GF-D8 (cell line): ENCODE data around the gene DEGS2.

Experiments used
- DNase-seq: peaks from one replicate; lab custom pipeline; 2025; lab: John Stamatoyannopoulos, UW

DEGS2 gene

DNA sequence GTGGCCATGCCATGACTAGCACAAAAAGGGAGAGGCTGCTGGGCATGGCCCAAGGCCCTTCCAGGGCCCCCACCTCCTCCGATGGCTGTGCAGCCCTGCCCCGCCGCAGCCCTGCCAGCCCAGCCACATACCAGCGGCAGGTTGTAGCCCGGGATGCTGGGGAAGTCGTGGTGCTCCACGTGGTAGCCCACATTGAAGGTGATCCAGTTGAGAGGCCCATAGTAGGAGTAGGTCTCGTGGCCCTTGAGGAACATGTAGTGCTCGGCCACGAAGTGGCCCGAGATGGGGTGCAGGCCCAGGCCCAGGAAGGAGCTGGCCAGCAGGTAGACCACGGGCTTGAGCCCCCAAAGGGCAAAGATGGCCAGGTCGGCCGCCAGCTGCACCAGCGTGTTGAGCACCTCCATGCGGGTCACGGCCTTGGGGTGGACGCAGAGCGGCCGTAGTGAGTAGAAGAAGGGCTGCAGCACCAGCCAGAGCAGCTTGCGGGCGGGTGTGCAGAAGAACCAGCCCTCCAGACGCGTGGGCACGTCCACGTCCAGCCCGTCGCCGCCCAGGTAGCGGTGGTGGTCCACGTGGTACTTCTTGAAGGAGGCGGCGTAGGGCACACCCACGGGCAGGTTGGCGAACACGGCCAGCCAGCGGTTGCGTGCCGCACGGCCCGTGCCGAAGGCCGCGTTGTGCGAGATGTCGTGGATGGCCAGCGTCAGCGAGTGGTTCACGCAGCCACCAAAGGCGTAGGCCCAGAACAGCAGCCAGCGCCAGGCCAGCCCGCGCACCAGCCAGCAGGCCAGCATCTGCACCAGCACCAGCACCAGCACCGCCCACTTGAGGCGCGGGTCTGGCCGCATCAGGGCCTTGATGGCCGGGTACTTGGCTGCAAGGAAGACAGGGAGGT is 10.4 kb downstream of the DEGS2 start:
- no peak for DNase-seq

DNA sequence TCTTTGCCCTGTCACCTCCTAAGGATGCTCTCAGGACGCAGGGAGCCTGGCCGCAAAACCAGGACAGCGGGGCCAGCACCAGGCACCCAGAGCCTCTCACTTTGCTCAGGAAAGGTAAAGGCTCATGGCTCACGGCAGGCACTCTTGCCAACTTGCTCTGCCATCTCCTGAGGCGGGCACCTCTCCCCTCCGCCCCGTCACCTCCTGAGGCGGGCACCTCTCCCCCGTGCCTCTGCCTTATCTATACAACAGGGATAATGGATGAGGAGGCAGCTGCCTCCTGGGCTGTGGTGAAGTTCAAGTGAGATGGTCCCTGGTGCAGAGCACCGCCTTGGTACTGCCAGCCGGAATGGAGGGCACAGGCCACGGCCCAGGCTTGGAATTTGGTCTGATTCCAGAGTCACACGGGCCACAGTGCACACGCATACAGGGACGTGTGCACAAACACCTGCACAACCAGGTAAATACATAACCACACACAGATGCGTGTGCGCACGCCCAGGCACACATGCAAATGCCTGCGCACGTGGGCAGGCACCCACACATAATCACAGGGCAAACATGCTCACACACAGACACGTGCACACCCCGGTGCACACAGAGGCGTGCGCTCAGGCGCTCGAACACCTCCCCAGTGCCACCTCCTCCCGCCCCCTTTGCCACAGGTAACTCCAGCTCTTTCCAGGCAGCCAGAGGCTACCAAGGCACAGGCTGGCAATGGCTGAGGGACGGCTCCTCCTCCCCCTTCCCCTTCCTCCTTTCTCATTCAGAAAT is 11.6 kb downstream of the DEGS2 start:
- DNase-seq = no peak

DNA sequence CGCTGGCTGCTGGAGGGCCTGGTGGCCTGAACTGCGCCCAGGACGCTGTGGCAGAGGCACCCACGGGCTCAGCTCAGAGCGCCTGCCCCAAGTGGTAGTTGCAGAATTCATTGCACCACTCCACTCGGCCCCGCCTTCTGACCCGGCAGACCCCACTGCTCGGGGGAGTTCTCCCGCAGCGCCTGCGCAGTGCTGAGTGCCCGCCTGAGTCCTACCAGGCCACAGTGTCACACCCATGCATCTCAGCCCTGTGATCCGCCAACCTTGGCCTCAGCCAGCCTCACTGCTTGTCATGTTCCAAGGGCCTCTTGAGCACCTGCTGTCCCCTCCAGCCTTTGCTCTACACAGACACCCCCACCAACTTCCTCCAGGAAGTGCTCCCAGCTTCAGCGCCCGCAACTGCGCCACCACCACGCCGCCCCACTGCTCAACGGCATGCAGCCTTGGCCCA is 12.2 kb downstream of the DEGS2 start:
- DNase-seq = peak; percentile 67

DNA sequence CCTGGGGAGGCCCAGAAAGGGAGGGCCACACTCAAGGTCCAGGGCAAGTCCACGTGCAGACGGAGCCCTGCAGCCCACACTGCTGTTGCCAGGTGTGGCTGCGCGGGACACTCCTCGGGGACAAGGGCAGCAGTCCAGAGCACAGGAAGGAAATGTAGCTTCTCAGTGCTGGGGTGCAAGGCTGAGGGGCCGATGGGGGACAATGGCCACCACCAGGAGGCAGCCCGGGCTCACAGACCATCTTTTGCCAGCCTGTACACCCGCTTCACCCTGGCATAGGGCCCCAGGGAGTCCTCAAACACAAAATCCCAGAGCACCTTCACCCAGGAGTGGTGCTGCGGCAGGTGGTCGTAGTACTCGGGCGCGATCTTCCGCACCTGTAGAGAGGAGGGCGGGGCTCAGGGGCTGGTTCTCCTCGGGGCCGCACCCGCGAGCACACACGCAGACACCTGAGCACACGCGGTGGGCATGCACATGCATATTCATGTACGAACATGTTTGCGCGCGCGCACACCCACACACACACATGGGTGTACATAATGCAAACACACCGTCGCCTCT is 12.8 kb downstream of the DEGS2 start:
- no peak for DNase-seq

DNA sequence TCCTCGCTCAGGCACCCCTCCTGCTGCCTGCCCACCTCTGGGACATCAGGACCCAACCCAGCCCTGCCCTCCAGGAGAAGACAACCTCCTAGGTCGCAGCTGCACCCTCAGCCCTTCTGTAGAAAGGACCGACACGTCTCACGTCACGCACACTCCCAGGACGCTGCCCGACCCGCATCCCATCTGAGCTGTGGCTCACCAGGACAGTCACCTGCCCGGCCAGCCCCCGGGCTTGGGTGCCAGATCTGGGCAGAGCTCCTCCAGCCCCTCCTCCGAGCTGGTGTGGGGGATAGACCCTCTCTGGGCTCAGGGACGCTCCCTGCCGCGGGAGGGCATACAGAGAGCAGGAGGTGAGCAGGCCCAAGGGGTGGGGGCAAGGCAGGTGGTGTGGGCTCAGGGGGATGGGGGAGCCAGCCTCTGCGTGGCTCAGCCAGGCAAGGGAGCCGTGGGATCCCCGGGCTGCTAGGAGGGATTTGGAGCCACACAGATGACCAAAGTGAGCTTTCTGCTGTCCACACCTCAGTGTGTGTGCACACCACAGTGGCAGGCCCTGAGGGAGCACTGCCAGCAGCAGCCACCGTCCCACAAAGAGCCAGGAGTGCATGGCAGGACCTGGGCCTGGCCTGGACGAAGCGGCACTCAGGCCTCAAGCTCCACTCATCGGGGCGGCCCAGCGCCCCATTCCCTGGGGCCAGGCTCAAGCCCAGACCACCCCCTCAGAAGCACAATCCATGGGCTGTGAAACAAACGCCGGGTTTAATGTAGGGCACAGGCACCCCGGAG is 13.6 kb downstream of the DEGS2 start:
- no peak for DNase-seq

DNA sequence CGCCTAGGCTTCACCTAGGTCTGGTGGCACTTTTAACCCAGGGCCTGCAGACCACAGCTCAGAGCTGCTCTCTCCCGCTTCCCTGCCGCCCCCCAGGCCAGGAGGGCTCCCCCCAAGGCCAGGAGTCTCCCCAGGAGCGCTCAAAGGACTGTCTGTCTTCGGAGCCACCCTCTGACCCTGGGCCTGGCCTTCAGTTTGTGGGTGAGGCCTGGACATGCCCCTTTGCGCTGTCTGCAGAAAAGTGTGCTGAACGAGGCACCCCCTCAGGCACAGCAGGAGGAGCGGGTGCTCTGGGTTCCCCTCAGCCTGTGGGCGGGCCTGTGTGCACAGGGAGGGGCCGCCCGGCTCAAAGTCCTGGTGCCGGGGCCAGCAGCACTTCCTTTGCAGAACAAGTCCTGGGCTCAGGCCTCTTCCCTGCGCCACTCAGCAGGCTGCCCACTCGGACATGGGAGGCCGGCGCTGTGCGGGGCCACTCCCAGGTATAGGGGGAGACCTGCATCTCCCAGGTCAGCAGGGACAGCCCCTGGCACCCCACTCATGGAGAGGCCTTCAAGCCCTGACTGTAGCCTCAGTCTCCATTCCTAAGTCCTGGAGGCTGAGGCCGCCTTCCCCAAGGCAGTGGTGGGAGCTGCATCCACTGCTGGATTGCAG is 14.3 kb downstream of the DEGS2 start:
- no peak for DNase-seq

DNA sequence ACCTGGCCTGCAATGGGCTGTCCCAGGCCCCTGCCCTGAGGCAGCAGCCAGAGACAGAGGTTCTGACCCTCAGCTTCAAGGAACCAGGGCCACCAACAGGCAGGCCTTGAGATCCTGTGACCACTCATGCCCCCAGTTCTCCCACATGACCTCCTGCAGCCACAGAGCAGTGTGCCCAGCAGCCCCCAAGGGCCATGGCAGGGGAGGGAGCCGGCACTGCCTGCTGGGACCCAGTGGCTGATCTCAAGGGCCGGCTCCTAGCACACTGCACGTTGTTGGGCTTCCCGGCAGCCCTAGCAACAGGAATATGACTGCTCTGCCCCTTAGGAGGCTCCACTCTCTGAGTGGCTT is 14.8 kb downstream of the DEGS2 start:
- DNase-seq = no peak

DNA sequence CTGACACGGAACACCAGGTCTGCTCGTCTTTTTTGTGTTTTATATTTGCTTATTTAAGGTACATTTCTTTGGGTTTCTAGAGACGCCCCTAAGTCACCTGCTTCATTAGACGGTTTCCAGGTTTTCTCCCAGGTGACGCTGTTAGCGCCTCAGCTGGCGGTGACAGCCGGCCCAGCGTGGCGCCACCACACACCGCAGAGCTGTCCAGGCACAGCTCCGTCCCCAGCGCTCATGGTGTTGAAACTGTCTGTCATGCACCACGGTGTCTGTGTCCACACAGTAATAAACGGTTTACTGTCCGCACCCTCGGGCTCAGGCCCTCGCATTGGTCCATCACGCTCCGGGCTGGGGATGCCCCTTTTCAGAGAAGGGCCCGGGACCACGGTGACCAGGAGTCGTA is 15.5 kb downstream of the DEGS2 start:
- no peak for DNase-seq

DNA sequence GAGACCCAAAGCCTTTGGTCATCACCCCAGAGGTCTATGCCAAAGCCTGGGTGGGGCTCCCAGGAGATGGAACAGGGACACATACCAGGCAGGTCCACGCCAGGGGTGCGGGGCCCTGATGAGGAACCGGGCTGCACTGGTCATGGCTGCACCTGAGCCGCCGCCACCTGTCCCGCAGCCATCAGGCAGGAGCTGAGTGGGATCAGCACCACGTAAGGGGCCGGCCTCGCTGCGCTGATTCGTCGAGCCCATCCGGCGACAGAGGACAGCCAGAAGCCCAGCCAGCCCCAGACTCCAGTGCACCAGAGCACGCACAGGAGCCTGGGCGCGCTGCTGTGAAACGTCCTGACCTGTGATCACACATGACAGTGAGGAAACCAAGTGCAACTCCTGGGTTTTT is 15.9 kb downstream of the DEGS2 start:
- no peak for DNase-seq

DNA sequence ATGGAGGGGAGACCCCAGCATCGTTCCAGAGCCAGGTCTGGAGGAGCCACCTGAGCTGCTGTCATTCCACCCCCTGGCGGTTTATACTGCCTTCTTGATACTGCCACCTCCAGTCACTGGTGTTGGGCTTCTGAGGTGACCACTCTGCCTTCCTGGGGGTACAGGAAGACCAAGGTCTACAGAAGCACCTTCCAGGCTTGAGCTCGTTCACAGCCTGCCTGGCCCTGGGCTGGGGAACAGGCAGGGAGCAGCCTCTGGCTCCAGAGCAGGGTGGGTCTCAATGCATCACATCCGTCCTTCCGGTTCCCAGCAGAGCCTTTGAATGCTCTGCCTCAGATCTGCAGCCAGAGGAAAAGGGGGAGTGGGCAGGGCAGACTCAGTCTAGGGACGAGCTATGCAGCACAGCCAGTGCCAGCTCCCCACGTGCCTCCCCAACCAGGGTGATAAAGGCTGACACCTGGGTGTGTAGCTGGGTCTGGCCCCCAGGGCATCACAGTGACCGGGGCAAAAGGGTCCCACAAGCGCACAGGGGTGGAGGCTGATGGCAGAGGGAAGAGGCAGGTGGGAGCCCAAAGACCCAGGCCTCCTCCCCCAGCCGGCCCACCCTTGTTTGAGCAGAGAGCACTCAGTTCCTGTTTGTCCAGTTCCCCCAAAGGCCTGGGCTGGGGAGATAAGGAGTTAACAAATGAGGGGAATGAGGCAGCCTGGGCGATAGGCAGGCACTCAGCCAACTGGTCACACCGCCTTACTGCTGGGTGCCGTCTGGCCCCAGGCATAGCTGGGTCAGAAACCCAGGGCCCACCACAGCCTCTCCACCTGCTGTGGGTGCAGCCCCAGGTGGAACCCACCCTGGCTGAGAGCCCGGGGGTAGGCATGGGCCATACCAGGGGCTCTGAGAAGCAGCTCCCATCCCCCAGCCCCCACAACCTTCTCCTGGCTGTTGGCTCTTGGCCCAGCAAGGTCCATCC is 17.1 kb downstream of the DEGS2 start:
- DNase-seq = no peak

DNA sequence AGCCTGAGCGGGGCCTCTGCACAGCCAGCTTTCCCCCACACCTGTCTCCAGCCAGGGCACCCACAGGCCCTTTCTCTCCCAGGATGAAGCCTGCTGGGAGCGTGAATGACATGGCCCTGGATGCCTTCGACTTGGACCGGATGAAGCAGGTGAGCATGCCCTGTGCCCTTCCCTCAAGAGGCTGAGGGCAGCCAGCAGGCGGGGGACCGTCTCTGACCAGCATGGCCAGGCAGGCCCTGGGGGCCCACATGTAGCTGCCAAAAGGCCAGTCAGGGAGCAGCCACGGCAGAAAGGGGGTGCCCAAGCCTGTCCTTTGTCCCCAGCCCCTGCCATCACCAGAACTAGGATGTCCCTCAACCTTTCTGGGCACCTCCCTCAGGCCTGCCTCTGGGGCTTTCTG is 18.3 kb downstream of the DEGS2 start:
- no peak for DNase-seq

DNA sequence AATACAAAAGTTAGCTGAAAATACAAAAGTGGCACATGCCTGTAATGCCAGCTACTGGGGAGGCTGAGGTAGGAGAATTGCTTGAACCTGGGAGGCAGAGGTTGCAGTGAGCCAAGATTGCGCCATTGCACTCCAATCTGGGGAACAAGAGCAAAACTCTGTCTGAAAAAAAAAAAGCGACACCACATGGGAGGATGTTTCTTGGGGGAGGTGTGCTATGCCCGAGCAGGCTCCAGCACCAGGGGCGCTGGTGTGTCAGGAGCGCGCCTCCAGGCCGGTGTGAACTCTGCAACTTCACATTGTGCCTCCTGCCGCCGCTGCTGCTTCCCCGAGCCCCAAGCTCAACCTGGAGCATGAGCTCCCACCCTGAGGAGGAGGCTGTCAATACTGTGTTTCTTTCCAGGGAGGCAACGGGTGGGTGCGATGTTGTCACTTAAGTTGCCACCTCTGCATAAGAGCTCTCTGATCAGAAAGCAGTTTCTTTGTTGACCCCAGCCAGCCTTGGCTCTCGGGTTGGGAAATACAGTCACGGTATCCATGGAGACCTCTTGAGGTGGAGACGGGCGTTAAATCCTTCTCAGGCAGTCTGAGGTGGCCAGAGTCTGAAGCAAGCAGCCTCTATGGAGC is 18.9 kb downstream of the DEGS2 start:
- DNase-seq = no peak

DNA sequence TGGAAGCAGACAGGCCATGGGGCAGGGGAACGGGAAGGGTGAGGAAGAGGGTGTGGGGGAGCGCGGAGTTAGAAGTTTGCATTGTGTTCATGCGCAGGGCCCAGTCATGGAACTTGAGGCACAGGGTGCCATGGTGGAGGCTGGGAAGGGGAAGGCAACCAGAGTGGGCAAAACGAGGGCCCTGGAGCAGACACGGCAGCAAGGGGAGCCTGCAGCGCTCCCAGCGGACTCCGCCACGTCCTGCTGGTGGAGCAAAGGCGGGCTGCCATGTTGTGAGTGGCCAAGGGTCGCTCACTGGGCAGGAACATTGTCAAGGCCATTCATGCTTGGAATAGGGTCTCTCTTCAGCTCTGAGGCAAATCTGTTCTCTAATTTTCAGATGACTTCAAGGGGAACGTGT is 20.5 kb downstream of the DEGS2 start:
- no peak for DNase-seq

DNA sequence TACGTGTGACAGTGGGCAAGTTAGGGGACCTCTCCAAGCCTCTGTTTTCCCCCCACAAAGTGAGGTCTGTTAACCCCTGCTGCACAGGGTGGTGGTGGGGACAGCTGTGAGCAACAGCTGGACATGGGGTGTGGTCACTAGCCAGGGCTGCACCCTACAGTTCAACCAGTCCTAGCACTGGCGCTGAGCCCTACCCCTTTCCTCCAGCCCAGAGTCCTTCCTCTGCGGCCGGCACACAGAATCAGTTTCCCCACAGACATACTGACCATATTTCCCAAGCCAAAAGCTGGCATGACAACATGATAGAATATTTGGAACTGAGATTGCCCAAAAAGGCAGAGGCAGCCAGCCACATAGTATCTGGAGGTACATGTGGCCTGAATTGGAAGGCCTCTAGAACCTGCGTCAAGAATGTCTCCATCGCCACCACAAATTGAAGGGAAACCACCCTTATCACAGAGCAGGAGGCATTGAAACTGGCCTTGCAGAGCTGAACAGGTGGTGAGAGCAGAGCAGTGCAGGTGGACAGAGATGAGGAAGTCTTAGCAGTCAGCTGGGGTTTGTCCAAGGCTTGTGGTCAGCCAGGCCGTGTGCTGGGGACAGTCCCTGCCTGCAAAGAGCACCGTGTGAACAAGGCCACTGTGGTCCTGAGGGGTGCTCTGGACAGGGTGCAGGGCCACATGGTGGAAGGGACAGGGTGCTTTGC is 21.2 kb downstream of the DEGS2 start:
- no peak for DNase-seq

DNA sequence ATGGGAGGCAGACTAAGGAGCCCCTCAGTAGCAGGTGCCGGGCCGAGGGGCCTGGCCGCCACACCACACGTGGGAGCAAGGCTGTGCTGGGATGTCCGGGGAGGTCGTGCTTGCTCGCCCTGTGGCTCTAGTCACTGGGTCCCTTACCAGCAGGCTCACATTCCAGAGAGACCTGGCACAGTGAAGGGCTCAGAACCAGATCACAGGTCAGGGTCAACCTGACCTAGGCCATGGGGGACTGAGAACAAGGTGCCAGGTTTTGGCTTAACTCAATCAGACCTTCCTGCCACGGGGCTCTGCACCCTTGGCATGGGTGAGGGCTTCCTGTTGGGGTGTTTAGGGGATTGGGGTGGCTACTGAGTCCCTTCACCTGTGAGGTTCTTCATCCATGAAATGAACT is 22.3 kb downstream of the DEGS2 start:
- DNase-seq = no peak

DNA sequence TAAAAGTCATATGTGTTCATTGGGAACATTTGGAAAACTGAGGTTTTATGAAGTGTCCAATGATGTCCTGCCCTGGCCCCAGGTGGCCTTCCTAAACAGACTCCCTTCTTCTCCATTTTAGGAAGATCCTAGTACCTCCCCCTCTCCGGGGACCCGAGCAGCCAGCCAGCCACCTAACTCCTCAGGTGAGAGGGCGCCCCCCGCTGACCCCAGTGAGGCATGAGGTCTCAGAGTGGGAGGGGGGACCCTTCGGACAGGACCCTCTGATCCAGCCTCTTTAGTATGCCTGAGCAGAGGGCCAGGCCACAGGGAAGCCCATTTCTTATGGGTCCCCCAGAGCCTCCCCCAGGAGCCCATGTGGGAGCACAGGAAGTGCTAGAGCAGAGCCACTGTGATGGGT is 23.7 kb downstream of the DEGS2 start:
- no peak for DNase-seq

DNA sequence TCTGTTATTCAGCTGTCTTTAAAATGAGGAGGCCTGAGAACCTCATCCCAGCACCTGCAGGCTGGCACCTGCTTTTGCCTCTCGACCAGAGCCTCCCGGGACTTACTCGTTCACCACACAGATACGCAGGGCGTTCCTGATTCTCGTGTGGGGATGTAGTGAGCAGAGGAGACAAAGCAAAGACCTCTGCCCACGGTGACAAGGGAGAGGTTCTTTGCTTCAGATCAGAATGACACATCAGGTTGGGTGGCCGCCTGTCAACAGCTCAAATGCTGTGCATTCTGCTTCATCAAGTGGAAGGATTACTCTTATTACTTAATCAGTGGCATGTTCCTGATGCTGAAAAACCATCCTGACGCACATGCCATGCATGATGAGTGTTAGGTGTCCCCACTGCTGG is 24.4 kb downstream of the DEGS2 start:
- DNase-seq = no peak

DNA sequence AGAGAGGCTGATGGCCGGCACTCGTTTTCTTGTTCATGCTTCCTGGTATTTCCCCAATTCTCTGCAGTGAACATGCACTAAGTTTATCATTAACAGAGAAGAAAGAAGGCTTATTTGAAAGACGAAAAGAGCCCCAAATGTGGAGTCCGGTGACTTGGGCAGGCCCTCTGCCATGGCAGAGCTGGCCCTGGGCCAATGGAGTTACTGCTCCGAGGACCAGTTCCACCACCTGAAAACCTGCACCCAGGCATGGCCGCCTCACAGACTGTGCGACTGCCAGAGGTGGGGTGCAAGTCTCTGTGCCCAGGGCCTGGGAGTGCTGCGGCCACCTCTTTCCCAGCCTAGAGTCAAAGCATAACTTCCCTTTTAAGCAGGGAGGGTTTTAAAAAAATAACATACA is 24.9 kb downstream of the DEGS2 start:
- no peak for DNase-seq

DNA sequence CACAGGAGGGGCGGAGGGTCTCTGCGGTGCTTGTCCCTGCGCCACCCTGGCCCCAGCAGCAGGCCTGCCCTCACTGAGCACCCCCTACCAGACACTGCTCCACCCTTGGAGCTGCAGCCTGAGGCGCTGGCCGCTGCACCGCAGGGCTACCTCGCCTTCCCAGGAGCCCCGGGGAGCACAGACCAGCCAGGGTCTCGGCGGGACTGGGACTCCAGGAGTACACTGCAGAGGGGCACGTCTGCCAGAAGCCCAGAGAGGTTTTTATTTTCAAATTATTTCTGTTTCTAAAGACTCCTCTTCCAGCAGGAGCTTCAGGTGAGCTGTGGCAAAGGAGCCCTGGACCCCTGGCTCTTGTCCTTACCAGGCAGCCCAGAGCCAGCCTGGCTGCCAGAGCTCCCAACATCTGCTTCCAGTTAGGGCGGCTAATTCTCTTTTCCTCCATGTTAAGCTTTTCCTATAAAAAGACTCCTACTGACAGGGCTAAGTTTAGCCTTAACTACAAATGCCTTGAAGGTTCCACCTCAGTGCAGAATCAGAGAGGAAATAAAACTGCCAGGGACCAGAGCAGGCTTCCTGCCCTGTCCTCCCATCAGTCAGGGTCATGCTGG is 26.4 kb downstream of the DEGS2 start:
- DNase-seq = no peak
